IMR-90 (cell line): Measurements from ENCODE around the gene TMTC2. TPM values are rescaled to one million over a fixed set of nuclear protein-coding genes. Genes with fewer than 3 reads are reported as not detected.

ENCODE experiments used
- ATAC-seq: fragments of 200-7000 bp; cut with Tn5 transposase; 2 replicates; pipeline ENCODE4 v1.9.1; 2020; ENCODE audit warnings: low read depth, mild to moderate bottlenecking, moderate library complexity
- BruUV-seq: library from RNA; stranded (reverse); fragments of 400-500 nt; replicated peaks from 2 replicates; lab custom pipeline; 2021; lab: Mats Ljungman, UMichigan
- CTCF ChIA-PET: fragments of 300-600 bp; formaldehyde crosslinking; extraction: SDS; loops from one replicate; lab custom pipeline; 2021; ENCODE audit warnings: antibody characterized with exemption; lab: Yijun Ruan, JAX
- POLR2A ChIA-PET: fragments of 300-600 bp; sonication (Branson Sonifier 250); formaldehyde crosslinking; loops from one replicate; lab custom pipeline; 2022; ENCODE audit warnings: antibody characterized with exemption; ENCODE audit not compliant: unreplicated experiment; lab: Charles Lee
- DNase-seq: peaks from one replicate; pipeline ENCODE4 v3.0.0; 2013
- H2AFZ ChIP-seq: replicated peaks from 2 replicates; pipeline ENCODE3; 2013; ENCODE audit warnings: low read length, mild to moderate bottlenecking; ENCODE audit not compliant: poor library complexity
- H2AK5ac ChIP-seq: 2 replicates; pipeline ENCODE4 v1.6.1; 2013; ENCODE audit warnings: low read depth, low read length, inconsistent platforms
- H2AK9ac ChIP-seq: replicated peaks from 2 replicates; pipeline ENCODE3; 2013; ENCODE audit warnings: mild to moderate bottlenecking, low read depth, low read length, moderate library complexity; ENCODE audit not compliant: poor library complexity
- H2BK120ac ChIP-seq: 2 replicates; pipeline ENCODE4 v1.6.1; 2013; ENCODE audit warnings: low read depth, low read length, inconsistent platforms
- H2BK15ac ChIP-seq: 3 replicates; pipeline ENCODE4 v1.6.1; 2013; ENCODE audit warnings: low read depth, low read length, inconsistent platforms
- H2BK20ac ChIP-seq: 2 replicates; pipeline ENCODE4 v1.6.1; 2013; ENCODE audit warnings: low read depth, mild to moderate bottlenecking, inconsistent platforms, low read length, moderate library complexity
- H2BK5ac ChIP-seq: 2 replicates; pipeline ENCODE4 v1.6.1; 2013; ENCODE audit warnings: mild to moderate bottlenecking, low read depth, low read length, inconsistent platforms; ENCODE audit not compliant: poor library complexity, severe bottlenecking
- H3K14ac ChIP-seq: replicated peaks from 2 replicates; pipeline ENCODE4 v1.6.1; 2013; ENCODE audit warnings: low read depth, low read length, inconsistent platforms
- H3K18ac ChIP-seq: 2 replicates; pipeline ENCODE4 v1.6.1; 2013; ENCODE audit warnings: low read depth, low read length, control low read depth
- H3K23ac ChIP-seq: 2 replicates; pipeline ENCODE4 v1.6.1; 2013; ENCODE audit warnings: low read depth, low read length, inconsistent platforms
- H3K27ac ChIP-seq: 2 replicates; pipeline ENCODE4 v1.5.1; 2013; ENCODE audit warnings: mild to moderate bottlenecking, control low read depth, low read length; ENCODE audit not compliant: insufficient read depth
- H3K27me3 ChIP-seq: 2 replicates; pipeline ENCODE4 v1.6.1; 2013; ENCODE audit warnings: low read length; ENCODE audit not compliant: control insufficient read depth, insufficient read depth
- H3K36me3 ChIP-seq: 2 replicates; pipeline ENCODE4 v1.6.1; 2013; ENCODE audit warnings: low read length, mixed read lengths; ENCODE audit not compliant: control insufficient read depth, insufficient read depth
- H3K4ac ChIP-seq: 2 replicates; pipeline ENCODE4 v1.6.1; 2013; ENCODE audit warnings: low read depth, low read length, inconsistent platforms
- H3K4me1 ChIP-seq: 2 replicates; pipeline ENCODE4 v1.6.1; 2013; ENCODE audit warnings: low read length, mixed read lengths; ENCODE audit not compliant: control insufficient read depth, insufficient read depth
- H3K4me2 ChIP-seq: 2 replicates; pipeline ENCODE4 v1.6.1; 2013; ENCODE audit warnings: low read depth, mild to moderate bottlenecking, control low read depth, low read length, moderate library complexity
- H3K4me3 ChIP-seq: 2 replicates; pipeline ENCODE4 v1.5.1; 2013; ENCODE audit warnings: low read depth, mild to moderate bottlenecking, control low read depth, low read length, moderate library complexity; ENCODE audit not compliant: insufficient read depth
- H3K56ac ChIP-seq: 2 replicates; pipeline ENCODE4 v1.6.1; 2013; ENCODE audit warnings: low read length, inconsistent platforms; ENCODE audit not compliant: insufficient read depth; ENCODE audit errors: extremely low read depth
- H3K79me1 ChIP-seq, 2 experiments: 2 replicates each; pipeline ENCODE4 v1.6.1; 2013; ENCODE audit warnings: low read length in 2 of 2, inconsistent platforms in 1 of 2, low read depth in 1 of 2
- H3K9ac ChIP-seq: 2 replicates; pipeline ENCODE4 v1.6.1; 2013; ENCODE audit warnings: low read depth, low read length, control low read depth
- H3K9me1 ChIP-seq: 2 replicates; pipeline ENCODE4 v1.6.1; 2013; ENCODE audit warnings: low read length, inconsistent platforms; ENCODE audit not compliant: insufficient read depth
- H3K9me3 ChIP-seq: 2 replicates; pipeline ENCODE4 v1.6.1; 2013; ENCODE audit warnings: low read length; ENCODE audit not compliant: control insufficient read depth, insufficient read depth
- H4K20me1 ChIP-seq: 2 replicates; pipeline ENCODE4 v1.6.1; 2013; ENCODE audit warnings: low read length, inconsistent platforms; ENCODE audit not compliant: insufficient read depth
- H4K5ac ChIP-seq: 2 replicates; pipeline ENCODE4 v1.6.1; 2013; ENCODE audit warnings: mild to moderate bottlenecking, low read depth, low read length, control low read depth
- H4K8ac ChIP-seq, 2 experiments: 2 replicates each; pipeline ENCODE4 v1.6.1; 2013; ENCODE audit warnings: low read depth in 2 of 2, low read length in 2 of 2, control low read depth in 1 of 2, inconsistent platforms in 1 of 2
- H4K91ac ChIP-seq: 2 replicates; pipeline ENCODE4 v1.6.1; 2013; ENCODE audit warnings: low read depth, low read length, inconsistent platforms; ENCODE audit not compliant: insufficient read depth
- ELK1 ChIP-seq: fragments of 150-350 bp; IDR thresholded peaks from 2 replicates; pipeline ENCODE4 v1.6.1; 2016; ENCODE audit warnings: low read depth, mild to moderate bottlenecking, low read length, moderate library complexity, borderline replicate concordance
- MAFK ChIP-seq: IDR thresholded peaks from 2 replicates; pipeline ENCODE4 v1.6.1; 2012; ENCODE audit warnings: low read depth, low read length, improper control_type of control experiment
- MAZ ChIP-seq: IDR thresholded peaks from 2 replicates; pipeline ENCODE4 v1.6.1; 2012; ENCODE audit warnings: low read depth, mild to moderate bottlenecking, low read length, improper control_type of control experiment, moderate library complexity, borderline replicate concordance
- MXI1 ChIP-seq: IDR thresholded peaks from 2 replicates; pipeline ENCODE4 v1.6.1; 2012; ENCODE audit warnings: low read depth, mild to moderate bottlenecking, low read length, moderate library complexity, borderline replicate concordance
- NFE2L2 ChIP-seq: fragments of 150-350 bp; IDR thresholded peaks from 2 replicates; pipeline ENCODE4 v1.6.1; 2016; ENCODE audit warnings: low read depth, mild to moderate bottlenecking, low read length
- POLR2A ChIP-seq: IDR thresholded peaks from 2 replicates; pipeline ENCODE4 v1.6.1; 2012; ENCODE audit warnings: mild to moderate bottlenecking, low read depth, low read length
- RAD21 ChIP-seq: IDR thresholded peaks from 2 replicates; pipeline ENCODE4 v1.6.1; 2012; ENCODE audit warnings: low read length, improper control_type of control experiment
- WGBS, 2 experiments: methylation state at CpG; one replicate each; pipeline versions ENCODE4 v1.1.5 to v1.1.7; 2013; ENCODE audit warnings: missing lambda C conversion rate in 2 of 2; ENCODE audit not compliant: insufficient read length in 1 of 2; ENCODE audit errors: extremely low coverage in 2 of 2; 5-methylcytosine and 5-hydroxymethylcytosine counted together
- dilution Hi-C: fragments of 300-500 bp; cut with HindIII; formaldehyde crosslinking; loops from one replicate; pipeline ENCODE4 v1.14.3; 2018; ENCODE audit warnings: low sequenced_read_pairs; ENCODE audit not compliant: unreplicated experiment
- in situ Hi-C: fragments of 300-500 bp; cut with MboI; formaldehyde crosslinking; loops from 3 replicates; pipeline ENCODE4 v1.14.3; 2019; ENCODE audit warnings: low sequenced_read_pairs, inconsistent platforms, mixed read lengths
- intact Hi-C: fragments of 100-400 bp; cut with micrococcal nuclease; formaldehyde crosslinking; loops from 2 replicates; pipeline ENCODE4 v1.10.0; 2022
- polyA plus RNA-seq, 3 experiments: library from polyadenylated mRNA; depleted of rRNA; stranded (reverse); fragments of >200 nt; gene quantifications; 2 replicates each; pipeline ENCODE4 v1.2.3, GENCODE V29; 2012; ENCODE audit warnings: low replicate concordance in 1 of 3
- total RNA-seq: library from RNA; depleted of rRNA; stranded (reverse); fragments of >200 nt; gene quantifications from 2 replicates; pipeline ENCODE4 v1.2.3, GENCODE V29; 2012

Gene TMTC2
- total and polyA plus RNA-seq, 2 of the 4 experiments (the other 2 are of a cell fraction) = 0.56 to 1.4 TPM

DNA sequence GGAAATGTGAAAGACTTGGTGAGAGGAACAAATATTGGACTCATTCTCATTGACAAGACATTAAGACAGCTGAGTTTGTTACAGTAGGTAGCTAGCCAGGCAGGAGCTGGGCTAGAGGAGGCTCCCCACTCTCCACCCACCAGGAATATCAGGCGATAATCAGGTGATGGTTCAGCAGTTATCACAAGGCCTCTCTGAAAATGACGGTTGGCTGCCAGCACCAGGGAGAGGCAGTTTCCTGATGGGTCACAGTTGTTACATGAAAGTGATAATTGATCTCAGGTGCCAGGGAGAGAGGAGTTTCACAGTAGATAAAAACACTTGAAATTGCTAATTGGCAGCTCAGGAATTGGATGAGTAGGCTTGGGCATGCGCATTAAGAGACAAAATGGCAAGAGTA is 116.5 kb downstream of the TMTC2 start:
- Histone ChIP-seq H3K14ac (no peak overlapping the region), H2AK5ac (no peak overlapping the region), H4K5ac (no peak overlapping the region), H4K8ac (no peak overlapping the region), H3K56ac (no peak overlapping the region), H3K4me3 (no peak overlapping the region), H2BK120ac (no peak overlapping the region), H3K4me2 (no peak overlapping the region), H3K79me1 (no peaks in the 10 kb centered on the region), H2AK9ac (no peak overlapping the region), H3K9me3 (peaks cover 2% of the 10 kb centered on the region; the same call in 1 of the 2 replicates), H3K27ac (no peak overlapping the region), H3K18ac (no peak overlapping the region), H3K9ac (no peak overlapping the region), H3K27me3 (no peaks in the 10 kb centered on the region), H3K9me1 (no peaks in the 10 kb centered on the region), H3K4ac (no peak overlapping the region), H3K36me3 (no peaks in the 10 kb centered on the region), H2AFZ (no peak overlapping the region), H4K91ac (no peak overlapping the region), H4K20me1 (no peaks in the 10 kb centered on the region), H2BK5ac (no peak overlapping the region), H2BK15ac (no peak overlapping the region), H3K4me1 (no peaks in the 10 kb centered on the region), H3K23ac (no peak overlapping the region), H2BK20ac (no peak overlapping the region)
- no peak for DNase-seq
- in situ Hi-C loops = no loop called here
- no CpG with 5 or more reads among the region's 3 CpGs for WGBS, 2 experiments
- BruUV-seq = no TSS peak
- dilution Hi-C loops = no loop called here
- ChIA-PET CTCF (interaction anchor here (0.6 kb wide), 1 partner anchor 40 kb away, joined by 3 read pairs; no protein-coding TSS in a partner anchor), POLR2A (no interaction called here)
- no peak for ATAC-seq
- intact Hi-C loops = no loop called here
- TF ChIP-seq MXI1 (no peak), MAZ (no peak), POLR2A (no peak), RAD21 (no peak), NFE2L2 (no peak), ELK1 (no peak), MAFK (no peak)
